ENCODE data around the gene WDPCP.

WDPCP gene

DNA sequence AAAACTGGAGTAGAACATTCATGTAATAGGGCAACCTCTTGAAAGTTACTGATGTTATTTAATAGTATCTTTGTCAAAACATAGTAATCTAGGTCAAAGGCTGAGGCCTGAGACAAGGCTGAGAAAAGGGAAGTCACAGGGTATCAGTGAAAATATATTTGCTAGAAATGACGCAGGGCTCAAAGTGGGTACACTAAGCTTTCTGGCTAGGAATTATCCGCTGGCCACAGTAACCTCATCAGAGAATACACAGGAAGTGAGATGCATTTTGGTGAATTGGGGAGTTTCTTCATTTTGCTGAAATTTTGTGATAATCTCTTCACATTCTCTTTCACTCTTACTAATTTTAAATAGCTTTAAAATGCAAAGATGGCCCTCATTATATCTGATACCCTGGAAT is 330.8 kb downstream of the WDPCP start:
- in situ Hi-C loops (cut with HindIII; ENCODE audit: low sequenced_read_pairs): no loop called here
- DNase-seq (ENCODE audit: low read depth): no peak
- H3K4me3 ChIP-seq (ENCODE audit: low read depth, low read length): no peak overlapping the region
- TF ChIP-seq, protein P1, sequence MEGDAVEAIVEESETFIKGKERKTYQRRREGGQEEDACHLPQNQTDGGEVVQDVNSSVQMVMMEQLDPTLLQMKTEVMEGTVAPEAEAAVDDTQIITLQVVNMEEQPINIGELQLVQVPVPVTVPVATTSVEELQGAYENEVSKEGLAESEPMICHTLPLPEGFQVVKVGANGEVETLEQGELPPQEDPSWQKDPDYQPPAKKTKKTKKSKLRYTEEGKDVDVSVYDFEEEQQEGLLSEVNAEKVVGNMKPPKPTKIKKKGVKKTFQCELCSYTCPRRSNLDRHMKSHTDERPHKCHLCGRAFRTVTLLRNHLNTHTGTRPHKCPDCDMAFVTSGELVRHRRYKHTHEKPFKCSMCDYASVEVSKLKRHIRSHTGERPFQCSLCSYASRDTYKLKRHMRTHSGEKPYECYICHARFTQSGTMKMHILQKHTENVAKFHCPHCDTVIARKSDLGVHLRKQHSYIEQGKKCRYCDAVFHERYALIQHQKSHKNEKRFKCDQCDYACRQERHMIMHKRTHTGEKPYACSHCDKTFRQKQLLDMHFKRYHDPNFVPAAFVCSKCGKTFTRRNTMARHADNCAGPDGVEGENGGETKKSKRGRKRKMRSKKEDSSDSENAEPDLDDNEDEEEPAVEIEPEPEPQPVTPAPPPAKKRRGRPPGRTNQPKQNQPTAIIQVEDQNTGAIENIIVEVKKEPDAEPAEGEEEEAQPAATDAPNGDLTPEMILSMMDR (IDR thresholded peaks at IDR 0.05; ENCODE audit: low read depth, low read length, missing control alignments): no peak

DNA sequence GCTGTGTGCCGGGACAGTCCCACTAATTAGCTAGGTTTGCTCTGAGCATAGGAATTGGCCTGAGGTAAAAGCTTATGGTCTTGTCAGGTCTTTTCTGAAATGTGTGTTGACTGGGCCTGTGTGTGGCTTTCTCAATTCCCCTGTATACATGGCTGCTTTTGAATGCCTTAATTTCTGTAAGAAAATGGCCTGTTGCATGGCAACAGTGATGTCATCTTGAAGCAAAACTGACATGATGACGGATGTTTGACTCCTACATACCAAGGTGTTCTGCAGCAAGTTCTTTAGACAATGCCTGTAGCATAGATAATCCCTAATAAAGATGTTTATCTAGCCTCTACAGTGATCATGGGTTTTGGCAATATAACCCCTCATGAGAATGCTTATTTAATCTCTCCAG is 339.1 kb downstream of the WDPCP start:
- H3K4me3 ChIP-seq (ENCODE audit: low read depth, low read length): no peak overlapping the region
- in situ Hi-C loops (cut with HindIII; ENCODE audit: low sequenced_read_pairs): no loop called here
- TF ChIP-seq, protein P1 (IDR thresholded peaks at IDR 0.05; ENCODE audit: low read depth, low read length, missing control alignments): no peak
- no peak for DNase-seq (ENCODE audit: low read depth)

DNA sequence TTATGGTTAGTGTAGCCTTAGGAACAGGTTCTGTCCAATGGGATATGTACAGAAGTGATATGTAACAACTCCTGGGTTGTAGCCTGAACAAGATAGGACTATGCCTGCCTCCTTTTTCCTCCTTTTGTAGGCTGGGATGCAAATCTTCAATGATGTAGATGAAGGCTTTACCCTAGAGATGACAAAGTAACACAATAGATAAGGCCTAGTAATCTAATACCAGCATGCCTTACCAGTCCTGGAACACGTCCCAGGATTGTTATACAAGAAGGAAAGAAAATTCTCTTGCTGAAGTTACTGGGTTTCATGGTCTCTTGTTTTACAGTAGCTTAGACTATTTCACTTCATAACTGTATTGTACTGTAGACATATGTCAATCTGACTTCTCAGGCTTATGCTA is 345.5 kb downstream of the WDPCP start:
- H3K4me3 ChIP-seq (ENCODE audit: low read depth, low read length): no peak overlapping the region
- in situ Hi-C loops (cut with HindIII; ENCODE audit: low sequenced_read_pairs): no loop called here
- DNase-seq (ENCODE audit: low read depth): no peak
- TF ChIP-seq, protein P1 (IDR thresholded peaks at IDR 0.05; ENCODE audit: low read depth, low read length, missing control alignments): no peak

DNA sequence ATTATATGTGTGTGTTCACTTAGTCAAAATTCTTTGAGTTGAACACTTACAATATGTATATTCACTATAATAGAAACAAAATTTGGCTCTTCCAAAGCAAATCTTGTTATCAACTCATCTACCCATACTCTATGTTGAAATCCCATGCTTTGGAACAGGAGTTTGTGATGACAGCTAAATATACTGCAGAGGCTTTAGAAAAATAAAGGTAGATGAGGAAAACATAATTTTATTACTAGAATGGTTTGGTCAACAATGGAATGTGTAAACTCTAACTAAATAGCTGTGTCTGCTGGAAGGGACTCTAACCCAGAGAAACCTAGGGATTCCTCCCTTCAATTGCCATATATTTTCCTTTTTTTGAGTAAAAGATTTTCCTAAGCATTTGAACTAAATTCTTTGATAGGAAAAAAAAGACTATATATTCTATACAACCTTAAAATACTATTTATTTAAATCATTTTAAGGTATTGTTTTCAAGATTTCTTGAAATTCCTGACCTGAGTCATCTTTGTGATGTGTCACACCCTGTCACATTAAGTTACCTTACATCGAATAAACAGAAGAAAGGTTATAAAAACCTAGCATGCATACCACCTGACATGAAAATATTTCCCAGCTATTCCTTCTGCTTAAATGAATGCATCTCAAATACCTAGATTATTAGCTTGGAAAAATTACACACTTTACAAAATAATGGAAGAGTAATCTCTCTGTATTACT is 362.2 kb downstream of the WDPCP start:
- no peak overlapping the region for H3K4me3 ChIP-seq (ENCODE audit: low read depth, low read length)
- in situ Hi-C loops (cut with HindIII; ENCODE audit: low sequenced_read_pairs): no loop called here
- DNase-seq (ENCODE audit: low read depth): no peak
- TF ChIP-seq, protein P1 (IDR thresholded peaks at IDR 0.05; ENCODE audit: low read depth, low read length, missing control alignments): no peak

DNA sequence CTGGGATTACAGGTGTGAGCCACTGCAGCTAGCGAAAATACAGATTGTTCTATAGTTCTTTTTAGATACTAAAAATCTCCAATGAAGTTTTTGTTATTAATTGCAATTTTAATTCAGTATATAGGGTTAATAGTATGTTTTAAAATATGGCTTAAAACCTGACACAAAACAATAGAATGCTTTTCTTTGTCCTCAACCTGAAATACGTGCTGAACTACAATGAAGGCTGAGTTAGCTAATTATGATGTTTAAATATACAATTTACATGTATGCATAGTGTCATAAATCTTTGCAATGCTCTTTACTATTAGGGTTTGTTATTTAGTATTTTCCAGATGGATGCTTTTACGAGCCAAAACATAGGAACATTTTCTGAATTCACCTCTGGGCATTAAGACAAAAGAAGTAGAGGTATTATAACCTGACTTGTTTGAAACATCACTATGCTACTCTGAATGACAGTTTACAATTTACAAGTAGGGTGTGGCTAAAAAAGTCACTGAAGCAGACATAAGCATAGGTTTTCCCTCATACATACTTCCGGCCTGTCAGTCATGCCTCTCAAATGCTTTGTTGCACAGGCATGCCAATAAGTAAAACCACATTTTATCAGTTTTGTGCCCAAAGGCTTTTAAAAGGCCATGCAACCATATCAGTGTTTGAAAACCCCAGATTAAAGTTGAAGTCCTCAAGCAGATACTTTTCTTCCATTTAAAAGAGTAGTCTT is 369.3 kb downstream of the WDPCP start:
- TF ChIP-seq, protein P1 (IDR thresholded peaks at IDR 0.05; ENCODE audit: low read depth, low read length, missing control alignments): no peak
- in situ Hi-C loops (cut with HindIII; ENCODE audit: low sequenced_read_pairs): no loop called here
- DNase-seq (ENCODE audit: low read depth): no peak
- no peak overlapping the region for H3K4me3 ChIP-seq (ENCODE audit: low read depth, low read length)

DNA sequence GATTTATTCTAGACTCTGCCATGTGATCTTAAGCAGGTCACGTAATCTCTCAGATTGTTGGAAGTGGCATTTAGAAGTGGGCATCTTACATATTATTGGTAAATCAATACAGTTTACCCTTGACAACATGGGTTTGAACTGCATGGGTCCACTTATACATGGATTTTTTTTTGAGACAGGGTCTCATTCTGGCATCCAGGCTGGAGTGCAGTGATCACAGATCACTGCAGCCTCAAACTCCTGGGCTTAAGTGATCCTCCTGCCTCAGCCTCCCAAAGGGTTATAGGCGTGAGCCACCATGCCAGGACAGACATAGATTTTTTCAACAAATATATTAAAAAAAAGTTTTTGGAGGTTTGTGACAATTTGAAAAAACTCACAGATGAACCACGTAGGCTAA is 393.0 kb downstream of the WDPCP start:
- in situ Hi-C loops (cut with HindIII; ENCODE audit: low sequenced_read_pairs): no loop called here
- H3K4me3 ChIP-seq (ENCODE audit: low read depth, low read length): no peak overlapping the region
- TF ChIP-seq, protein P1 (IDR thresholded peaks at IDR 0.05; ENCODE audit: low read depth, low read length, missing control alignments): no peak
- no peak for DNase-seq (ENCODE audit: low read depth)
